ENCODE measurements around the gene ATXN10. TPM values are rescaled to one million over a fixed set of nuclear protein-coding genes. Genes with fewer than 3 reads are reported as not detected.

The ATXN10 gene
- polyA plus RNA-seq, 3 donors = 60.1 to 106 (median 92.4) TPM

- Histone ChIP-seq H3K79me2 (ENCODE audit: insufficient read depth, low read length) (no peaks in the 10 kb centered on the region), H3K36me3 (replicated peaks in 1 of 2; ENCODE audit: control insufficient read depth in 1 of 2, insufficient read depth in 2 of 2, low read length in 2 of 2) (peaks cover 0 to 21% of the 10 kb centered on the region in 2 donors), H3K27ac (ENCODE audit: low read depth in 1 of 2, low read length in 2 of 2) (no peak overlapping the region), H3K4me1 (ENCODE audit: control insufficient read depth in 1 of 2, insufficient read depth in 2 of 2, low read length in 2 of 2) (no peaks in the 10 kb centered on the region), H3K4me2 (replicated peaks; ENCODE audit: extremely low read depth, low read length, poor library complexity, severe bottlenecking) (no peak overlapping the region), H3K4me3 (replicated peaks in 1 of 3; ENCODE audit: low read depth in 2 of 3, low read length in 3 of 3) (no peak overlapping the region), H3K9me3 (replicated peaks in 1 of 2; ENCODE audit: control insufficient read depth in 1 of 2, insufficient read depth in 1 of 2, low read length in 2 of 2) (no peaks in the 10 kb centered on the region), H3K27me3 (ENCODE audit: control insufficient read depth in 2 of 2, insufficient read depth in 2 of 2, low read length in 2 of 2) (no peaks in the 10 kb centered on the region), H4K20me1 (ENCODE audit: insufficient read depth, low read length) (peaks cover 9% of the 10 kb centered on the region), H3K9ac (ENCODE audit: insufficient read depth, low read length, poor library complexity, severe bottlenecking) (no peak overlapping the region), H2AFZ (ENCODE audit: insufficient read depth, low read depth, low read length, poor library complexity, severe bottlenecking) (no peak overlapping the region)
- Mint-ChIP-seq H3K27me3 (ENCODE audit: low read depth in 3 of 3) (no peaks in the 10 kb centered on the region), H3K27ac (no peak overlapping the region), H3K4me1 (peaks cover 11% of the 10 kb centered on the region), H3K9me3 (peaks cover 0 to 3% (median 0%) of the 10 kb centered on the region in 7 donors), H3K4me3 (no peak overlapping the region), H3K36me3 (peaks cover 22 to 39% of the 10 kb centered on the region in 2 donors)
- WGBS (ENCODE audit: insufficient coverage) = no CpG with 5 or more reads among the region's 2 CpGs
- intact Hi-C loops (cut with micrococcal nuclease) = no loop called here
- TF ChIP-seq CTCF (IDR thresholded peaks at IDR 0.05) = no peak
- no peak for DNase-seq
Measured at GRCh38 chr22:45776313-45776585, 104.6 kb downstream of the ATXN10 start.

- Histone ChIP-seq H3K4me1 (ENCODE audit: control insufficient read depth in 1 of 2, insufficient read depth in 2 of 2, low read length in 2 of 2) (no peaks in the 10 kb centered on the region), H3K27me3 (ENCODE audit: control insufficient read depth in 2 of 2, insufficient read depth in 2 of 2, low read length in 2 of 2) (no peaks in the 10 kb centered on the region), H2AFZ (ENCODE audit: insufficient read depth, low read depth, low read length, poor library complexity, severe bottlenecking) (no peak overlapping the region), H3K36me3 (replicated peaks in 1 of 2; ENCODE audit: control insufficient read depth in 1 of 2, insufficient read depth in 2 of 2, low read length in 2 of 2) (peaks cover 0 to 12% of the 10 kb centered on the region in 2 donors), H3K27ac (ENCODE audit: low read depth in 1 of 2, low read length in 2 of 2) (no peak overlapping the region), H3K4me3 (replicated peaks in 1 of 3; ENCODE audit: low read depth in 2 of 3, low read length in 3 of 3) (no peak overlapping the region), H3K79me2 (ENCODE audit: insufficient read depth, low read length) (no peaks in the 10 kb centered on the region), H3K4me2 (replicated peaks; ENCODE audit: extremely low read depth, low read length, poor library complexity, severe bottlenecking) (no peak overlapping the region), H4K20me1 (ENCODE audit: insufficient read depth, low read length) (peaks cover 9% of the 10 kb centered on the region), H3K9ac (ENCODE audit: insufficient read depth, low read length, poor library complexity, severe bottlenecking) (no peak overlapping the region), H3K9me3 (replicated peaks in 1 of 2; ENCODE audit: control insufficient read depth in 1 of 2, insufficient read depth in 1 of 2, low read length in 2 of 2) (no peaks in the 10 kb centered on the region)
- Mint-ChIP-seq H3K27ac (no peak overlapping the region), H3K36me3 (peaks cover 29 to 33% of the 10 kb centered on the region in 2 donors), H3K27me3 (ENCODE audit: low read depth in 3 of 3) (no peaks in the 10 kb centered on the region), H3K4me3 (no peak overlapping the region), H3K4me1 (peaks cover 11% of the 10 kb centered on the region), H3K9me3 (no peaks in the 10 kb centered on the region)
- intact Hi-C loops (cut with micrococcal nuclease) = no loop called here
- no peak for TF ChIP-seq CTCF (IDR thresholded peaks at IDR 0.05)
- DNase-seq = no peak
- 96% methylated on average over 3 of the region's 6 CpGs for WGBS (ENCODE audit: insufficient coverage)
Measured at GRCh38 chr22:45777046-45777851, 105.6 kb downstream of the ATXN10 start.

All from CD14-positive monocyte (primary cell).